Occipital lobe (tissue), 2 donors: ENCODE measurements around the gene C20orf144. TPM values are rescaled to one million over a fixed set of nuclear protein-coding genes. Genes with fewer than 3 reads are reported as not detected.
"Not testable (repeated sequence)": the region's sequence is repeated elsewhere in the genome, so short reads cannot be mapped to it uniquely, and the experiment has no call there.

ENCODE experiments used
- DNase-seq: peaks from one replicate; lab custom pipeline; 2025; lab: John Stamatoyannopoulos, UW
- total RNA-seq: library from RNA; depleted of rRNA; stranded (reverse); fragments of >200 nt; gene quantifications from one replicate; pipeline ENCODE4 v1.2.3, GENCODE V29; 2014

Gene C20orf144
- total RNA-seq, 1 donor from 2014 or later = not detected

- DNase-seq = peak; percentile 46
These were observed 31.9 kb downstream of the C20orf144 start for GRCh38 chr20:33693741-33694638.

GRCh38 chr20:33694639-33695012 is 32.5 kb downstream of the C20orf144 start:
- no peak for DNase-seq

DNA sequence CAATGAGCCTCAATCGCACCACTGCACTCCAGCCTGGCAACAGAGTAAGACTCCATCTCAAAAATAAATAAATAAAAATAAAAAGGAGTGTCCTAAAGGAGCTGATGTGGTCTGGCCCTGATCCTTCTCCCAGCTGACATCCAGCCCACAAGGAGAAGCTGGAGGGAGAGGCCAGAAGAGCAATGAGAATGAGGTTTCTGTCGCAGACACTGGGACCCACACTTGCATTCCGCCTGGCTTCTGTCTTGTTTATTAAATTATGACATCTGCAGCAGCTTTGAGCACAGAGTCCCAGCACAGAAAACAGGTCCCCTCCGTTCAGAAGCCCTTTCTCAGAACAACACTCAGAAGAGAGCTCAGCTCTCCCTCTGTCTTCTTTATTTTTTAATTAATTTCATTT is 34.3 kb downstream of the C20orf144 start:
- no peak for DNase-seq

DNA sequence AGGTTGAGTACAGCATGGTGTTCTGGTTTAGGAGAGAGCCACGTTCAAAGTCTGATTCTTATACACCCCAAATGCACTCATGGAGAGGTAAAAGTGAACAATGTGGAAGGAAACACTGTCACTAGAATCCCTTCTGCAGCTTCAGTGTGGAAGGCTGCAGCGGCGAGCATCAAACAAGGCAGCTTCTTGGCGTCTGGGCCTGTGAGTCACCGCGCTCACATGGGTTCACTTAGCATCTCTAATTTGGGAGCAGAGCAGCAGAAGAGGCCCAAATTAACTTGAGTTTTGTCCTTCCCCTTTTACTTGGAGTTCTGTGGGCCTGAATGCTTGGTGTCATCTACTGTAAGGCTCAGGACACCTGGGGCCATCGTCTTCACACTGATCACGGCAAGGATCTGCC is 35.0 kb downstream of the C20orf144 start:
- peak; percentile 82 for DNase-seq

GRCh38 chr20:33698966-33699365 is 36.8 kb downstream of the C20orf144 start:
- not testable (repeated sequence) for DNase-seq

DNA sequence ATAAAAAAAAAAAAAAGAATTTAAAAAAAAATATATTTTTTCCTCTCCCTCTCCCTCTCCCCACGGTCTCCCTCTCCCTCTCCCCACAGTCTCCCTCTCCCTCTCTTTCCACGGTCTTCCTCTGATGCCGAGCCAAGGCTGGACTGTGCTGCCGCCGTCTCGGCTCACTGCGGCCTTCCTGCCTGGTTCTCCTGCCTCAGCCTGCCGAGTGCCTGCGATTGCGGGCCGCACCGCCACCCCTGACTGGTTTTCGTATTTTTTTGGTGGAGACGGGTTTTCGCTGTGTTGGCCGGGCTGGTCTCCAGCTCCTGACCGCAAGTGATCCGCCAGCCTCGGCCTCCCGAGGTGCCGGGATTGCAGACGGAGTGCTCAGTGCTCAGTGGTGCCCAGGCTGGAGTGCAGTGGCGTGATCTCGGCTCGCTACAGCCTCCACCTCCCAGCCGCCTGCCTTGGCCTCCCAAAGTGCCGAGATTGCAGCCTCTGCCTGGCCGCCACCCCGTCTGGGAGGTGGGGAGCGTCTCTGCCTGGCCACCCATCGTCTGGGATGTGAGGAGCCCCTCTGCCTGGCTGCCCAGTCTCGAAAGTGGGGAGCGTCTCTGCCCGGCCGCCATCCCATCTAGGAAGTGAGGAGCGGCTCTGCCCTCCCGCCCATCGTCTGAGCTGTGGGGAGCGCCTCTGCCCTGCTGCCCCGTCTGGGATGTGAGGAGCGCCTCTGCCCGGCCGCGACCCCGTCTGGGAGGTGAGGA is 38.7 kb downstream of the C20orf144 start:
- not testable (repeated sequence) for DNase-seq

GRCh38 chr20:33701629-33702450 is 39.7 kb downstream of the C20orf144 start:
- no peak for DNase-seq

GRCh38 chr20:33702861-33703260 is 40.7 kb downstream of the C20orf144 start:
- peak; percentile 45 for DNase-seq

DNA sequence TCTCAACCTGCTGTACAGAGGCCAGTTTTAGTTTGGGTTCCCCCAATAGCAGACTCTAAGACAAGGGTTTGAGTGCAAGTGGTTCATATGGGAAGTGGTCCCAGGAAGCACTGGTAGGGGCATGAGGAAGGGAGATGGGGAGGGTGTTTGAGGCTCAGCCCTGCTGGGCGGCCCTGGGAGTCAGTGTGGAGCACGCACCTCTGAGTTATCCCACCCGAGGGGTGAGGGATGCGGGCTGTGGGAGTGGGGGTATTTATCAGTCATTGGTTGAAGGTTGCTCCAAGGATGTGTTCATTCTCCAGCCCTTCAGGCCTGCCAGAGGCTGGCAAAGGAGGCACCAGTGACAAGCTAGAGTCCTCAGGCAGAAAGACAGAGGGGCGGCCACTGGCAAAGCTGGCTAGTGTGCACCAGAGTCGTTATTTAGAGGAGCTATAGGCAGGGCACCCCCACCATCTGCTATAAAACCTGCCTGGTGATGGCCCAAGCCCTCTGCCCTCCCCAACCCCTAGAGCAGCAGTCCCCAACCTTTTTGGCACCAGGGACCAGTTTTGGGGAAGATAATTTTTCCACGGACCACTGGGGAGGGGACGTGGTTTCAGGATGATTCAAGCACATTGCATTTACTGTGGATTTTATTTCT is 41.5 kb downstream of the C20orf144 start:
- DNase-seq = no peak

DNA sequence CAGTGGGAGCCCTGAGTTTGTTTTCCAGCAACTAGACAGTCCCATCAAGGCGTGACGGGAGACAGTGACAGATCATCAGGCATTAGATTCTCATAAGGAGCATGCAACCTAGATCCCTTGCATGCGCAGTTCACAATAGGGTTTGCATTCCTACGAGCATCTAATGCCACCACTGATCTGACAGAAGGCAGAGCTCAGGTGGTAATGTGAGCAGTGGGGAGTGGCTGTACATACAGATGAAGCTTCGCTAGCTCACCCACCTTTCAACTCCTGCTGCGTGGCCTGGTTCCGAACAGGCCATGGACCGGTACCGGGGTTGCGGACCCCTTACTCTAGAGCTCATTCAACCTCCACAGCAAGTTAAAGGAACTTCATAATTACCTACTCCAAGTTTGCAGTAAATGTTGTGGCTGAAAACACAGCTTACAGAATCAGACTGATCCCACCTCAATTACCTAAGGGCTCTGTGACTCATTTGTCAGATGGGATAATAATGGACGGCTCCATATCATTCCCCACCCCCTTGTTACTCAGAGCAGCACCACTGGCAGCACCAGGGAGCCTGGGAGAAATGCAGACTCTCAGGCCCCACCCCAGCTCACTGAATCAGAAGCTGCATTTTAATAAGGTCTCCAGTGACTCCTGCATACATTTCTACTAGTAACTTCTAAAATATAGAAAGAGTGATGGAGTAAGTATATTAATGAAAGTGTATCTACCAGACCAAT is 42.2 kb downstream of the C20orf144 start:
- DNase-seq = no peak

DNA sequence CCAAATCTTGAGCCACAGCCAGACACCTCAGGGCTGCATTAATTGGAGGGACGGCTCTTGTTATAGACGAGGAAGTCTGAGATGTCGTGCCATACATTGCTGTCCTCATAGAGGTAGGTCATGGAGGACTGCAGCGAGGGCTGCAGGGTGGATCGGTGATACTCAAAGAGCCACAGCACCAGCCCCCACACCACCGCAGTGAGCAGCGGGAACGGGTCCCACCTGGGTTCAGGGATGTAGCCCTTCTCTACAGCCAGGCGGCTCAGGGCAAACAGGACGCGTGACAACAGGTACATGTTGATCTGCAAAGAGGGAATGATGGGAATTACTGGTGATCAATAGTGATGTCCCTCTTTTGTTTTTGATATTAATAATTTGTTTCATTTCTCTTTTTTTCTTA is 45.5 kb downstream of the C20orf144 start:
- DNase-seq = no peak

GRCh38 chr20:33709398-33709797 is 47.3 kb downstream of the C20orf144 start:
- DNase-seq = no peak

DNA sequence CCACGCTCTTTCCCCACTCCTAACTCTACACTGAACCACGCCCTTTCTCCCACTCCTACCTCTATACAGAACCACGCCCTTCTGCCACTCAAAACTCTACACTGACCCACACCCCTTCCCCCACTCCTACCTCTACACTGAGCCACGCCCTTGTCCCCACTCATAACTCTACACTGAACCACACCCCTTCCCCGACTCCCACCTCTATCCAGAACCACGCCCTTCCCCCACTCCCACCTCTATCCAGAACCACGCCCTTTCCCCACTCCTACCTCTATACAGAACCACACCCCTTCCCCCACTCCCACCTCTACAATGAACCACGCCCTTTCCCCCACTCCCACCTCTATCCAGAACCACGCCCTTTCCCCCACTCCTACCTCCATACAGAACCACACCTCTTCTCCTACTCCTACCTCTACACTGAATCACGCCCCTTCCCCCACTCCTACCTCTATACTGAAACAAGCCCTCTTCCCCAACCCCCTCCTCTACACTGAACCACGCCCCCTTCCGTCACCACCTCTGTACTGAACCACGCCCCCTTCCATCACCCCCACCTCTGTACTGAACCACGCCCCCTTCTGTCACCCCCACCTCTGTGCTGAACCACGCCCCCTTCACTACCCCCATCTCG is 47.9 kb downstream of the C20orf144 start:
- DNase-seq = no peak

DNA sequence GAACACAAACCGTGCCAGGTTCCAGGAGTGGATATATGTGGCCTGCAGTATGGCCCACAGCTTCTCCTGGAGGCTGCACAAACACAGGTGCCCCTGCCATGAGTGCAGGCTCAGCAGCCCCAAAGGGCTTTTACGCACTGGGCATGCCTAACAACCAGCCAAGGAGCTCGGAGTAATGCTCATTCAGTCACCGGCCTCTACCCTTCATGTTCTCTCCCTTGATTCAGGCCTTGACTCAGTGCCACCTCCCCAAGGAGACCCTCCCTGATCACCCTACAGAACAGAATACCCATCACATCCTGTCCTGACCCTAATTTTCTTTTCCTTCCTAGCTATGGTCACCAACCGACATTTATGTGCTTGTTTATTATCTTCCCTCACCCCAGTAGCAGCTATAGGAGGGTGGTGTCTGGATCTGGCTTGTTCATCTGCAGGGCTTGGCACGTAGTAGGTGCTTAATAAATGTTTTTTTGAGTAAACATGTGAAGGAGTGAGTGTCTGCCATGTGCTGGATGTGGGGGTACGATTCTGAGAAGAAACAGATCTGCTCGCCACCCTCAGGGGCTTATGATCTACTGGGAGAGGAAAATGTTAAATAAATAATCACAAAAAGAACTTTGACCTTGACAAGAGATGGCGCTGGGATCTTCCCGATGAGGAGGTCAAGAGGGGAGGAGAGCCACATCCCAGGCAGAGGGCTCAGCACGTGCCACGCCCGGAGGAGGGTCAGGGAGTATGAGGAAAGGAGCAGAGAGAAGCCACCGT is 48.7 kb downstream of the C20orf144 start:
- no peak for DNase-seq

- no peak for DNase-seq
These were observed 49.3 kb downstream of the C20orf144 start for GRCh38 chr20:33711446-33711738.
